Esophagus squamous epithelium (tissue), 5 donors: ENCODE measurements around the gene AAMDC. TPM values are rescaled to one million over a fixed set of nuclear protein-coding genes. Genes with fewer than 3 reads are reported as not detected.

ENCODE experiments used
- DNase-seq: peaks from one replicate; lab custom pipeline; 2025; lab: John Stamatoyannopoulos, UW
- H3K27ac ChIP-seq, 4 donors: fragments of 200-600 bp; sonication (generic); one replicate each; pipeline ENCODE4 v1.5.1; 2016 to 2019; ENCODE audit warnings: mild to moderate bottlenecking in 1 of 4
- H3K27me3 ChIP-seq, 4 donors: fragments of 200-600 bp; sonication (generic); 1 replicate in 3 of 4; 2 replicates in 1 of 4; pipeline versions ENCODE4 v1.5.1 to v1.6.0; 2017 to 2021; ENCODE audit warnings: antibody characterized with exemption in 1 of 4
- H3K36me3 ChIP-seq, 3 donors: fragments of 200-600 bp; sonication (generic); one replicate each; pipeline ENCODE4 v1.5.1; 2016 to 2019
- H3K4me1 ChIP-seq, 3 donors: fragments of 200-600 bp; sonication (generic); one replicate each; pipeline ENCODE4 v1.5.1; 2017 to 2019
- H3K4me3 ChIP-seq, 4 donors: fragments of 200-600 bp; sonication (generic); 1 replicate in 3 of 4; 2 replicates in 1 of 4; pipeline ENCODE4 v1.5.1; 2016 to 2019; ENCODE audit warnings: mild to moderate bottlenecking in 2 of 4, moderate library complexity in 1 of 4
- H3K9me3 ChIP-seq, 3 donors: fragments of 200-600 bp; sonication (generic); one replicate each; pipeline ENCODE4 v1.5.1; 2016 to 2019
- CTCF ChIP-seq, 6 experiments: fragments of 450-650 bp in 4 of 6; fragments of 200-600 bp in 2 of 6; sonication (generic) in 2 of 6; IDR thresholded peaks; one replicate each; pipeline ENCODE4 v1.5.1; 2016 to 2019; ENCODE audit warnings: antibody characterized with exemption in 6 of 6, mild to moderate bottlenecking in 4 of 6, moderate library complexity in 4 of 6
- POLR2A ChIP-seq, 4 donors: fragments of 450-650 bp; IDR thresholded peaks; one replicate each; pipeline ENCODE4 v1.6.1; 2017; ENCODE audit warnings: antibody characterized with exemption in 4 of 4, mild to moderate bottlenecking in 4 of 4, moderate library complexity in 3 of 4
- WGBS, 2 donors: methylation state at CpG; one replicate each; pipeline ENCODE4 v1.1.5; 2018; 5-methylcytosine and 5-hydroxymethylcytosine counted together
- intact Hi-C: fragments of 100-400 bp; cut with DNase I; formaldehyde crosslinking; loops from one replicate; pipeline ENCODE4 v1.15.0; 2022
- total RNA-seq, 4 donors: library from RNA; depleted of rRNA; stranded (reverse); fragments of >200 nt; gene quantifications; one replicate each; pipeline ENCODE4 v1.1.0, GENCODE V29; 2016
- donor health status: DM: yes; HTN: yes; CAD: no.

The AAMDC gene
- 10 to 100 TPM in 1 of 4 donors, 1 to 10 TPM in 2, under 1 TPM in 1; 0.83 to 15.4 (median 2.2) TPM for total RNA-seq

- peak in 3 of 4 donors; percentile 35 to 65 (median 39) for TF ChIP-seq POLR2A (IDR thresholded peaks at IDR 0.05)
- peak; percentile 51 to 79 (median 66) for TF ChIP-seq CTCF (IDR thresholded peaks at IDR 0.05)
- peak; percentile 95 for DNase-seq
- H3K4me3 ChIP-seq = peak within 1 kb of the TSS; percentile 70 to 98 (median 92)
- no peaks in the 10 kb centered on the region for H3K27me3 ChIP-seq
- H3K36me3 ChIP-seq = no peaks in the 10 kb centered on the region
- H3K4me1 ChIP-seq = peaks cover 4 to 52% (median 18%) of the 10 kb centered on the region in 3 donors
- peak within 1 kb of the TSS; percentile 94 to 97 (median 96) for H3K27ac ChIP-seq
- intact Hi-C loops = loop anchor here (5.0 kb wide), 1 partner anchor 172 kb away; the partner anchor contains the start of gene INTS4
- no peaks in the 10 kb centered on the region for H3K9me3 ChIP-seq
- 0% methylated on average over 11 to 21 of the region's 64 CpGs for WGBS, 2 donors
Measured at GRCh38 chr11:77820565-77821348, at the start of gene AAMDC, which contains the start of gene RSF1. Gene AAMDC (plus strand): TSS chr11:77821144. CDS start chr11:77842497, 21,353 bp downstream. Gene RSF1 (minus strand): TSS chr11:77820722. CDS start chr11:77820714, 8 bp downstream.

- Histone ChIP-seq H3K4me1 (peaks cover 0 to 10% (median 0%) of the 10 kb centered on the region in 3 donors), H3K27me3 (no peaks in the 10 kb centered on the region), H3K4me3 (no peak overlapping the region), H3K9me3 (no peaks in the 10 kb centered on the region), H3K36me3 (no peaks in the 10 kb centered on the region), H3K27ac (no peak overlapping the region)
- intact Hi-C loops = no loop called here
- WGBS, 2 donors = 56 to 60% methylated on average over 2 of the region's 2 CpGs
- DNase-seq = no peak
- no peak for TF ChIP-seq CTCF (IDR thresholded peaks at IDR 0.05)
- no peak for TF ChIP-seq POLR2A (IDR thresholded peaks at IDR 0.05)
Measured at GRCh38 chr11:77775936-77776335, 45.0 kb upstream of the AAMDC start.

DNA sequence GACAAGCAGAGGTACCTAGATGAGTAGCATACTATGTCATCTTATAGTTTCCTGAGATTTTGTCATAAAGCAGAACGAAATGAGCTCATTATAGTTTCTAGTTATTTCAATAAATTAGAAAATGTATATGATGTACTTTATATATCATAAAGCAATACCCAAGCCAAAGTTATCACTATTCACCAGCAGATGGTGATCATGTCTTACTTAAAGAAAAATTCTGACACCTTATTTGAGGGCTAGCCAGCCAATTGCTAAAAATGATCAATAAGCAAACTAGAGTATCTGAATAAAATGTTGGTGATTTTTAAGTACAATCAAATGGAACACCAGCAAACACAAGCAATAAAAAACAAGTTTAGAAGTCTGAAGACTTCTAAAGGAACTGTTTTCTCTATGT is 44.5 kb upstream of the AAMDC start:
- H3K4me3 ChIP-seq = no peak overlapping the region
- no peaks in the 10 kb centered on the region for H3K9me3 ChIP-seq
- H3K27ac ChIP-seq = no peak overlapping the region
- H3K4me1 ChIP-seq = peaks cover 0 to 5% (median 0%) of the 10 kb centered on the region in 3 donors
- TF ChIP-seq CTCF (IDR thresholded peaks at IDR 0.05) = peak in 4 of 6 experiments; percentile 24 to 54 (median 35)
- no peak for TF ChIP-seq POLR2A (IDR thresholded peaks at IDR 0.05)
- intact Hi-C loops = no loop called here
- no peaks in the 10 kb centered on the region for H3K27me3 ChIP-seq
- DNase-seq = no peak
- H3K36me3 ChIP-seq = no peaks in the 10 kb centered on the region
- 40 to 46% methylated on average over 1 of the region's 1 CpG for WGBS, 2 donors

DNA sequence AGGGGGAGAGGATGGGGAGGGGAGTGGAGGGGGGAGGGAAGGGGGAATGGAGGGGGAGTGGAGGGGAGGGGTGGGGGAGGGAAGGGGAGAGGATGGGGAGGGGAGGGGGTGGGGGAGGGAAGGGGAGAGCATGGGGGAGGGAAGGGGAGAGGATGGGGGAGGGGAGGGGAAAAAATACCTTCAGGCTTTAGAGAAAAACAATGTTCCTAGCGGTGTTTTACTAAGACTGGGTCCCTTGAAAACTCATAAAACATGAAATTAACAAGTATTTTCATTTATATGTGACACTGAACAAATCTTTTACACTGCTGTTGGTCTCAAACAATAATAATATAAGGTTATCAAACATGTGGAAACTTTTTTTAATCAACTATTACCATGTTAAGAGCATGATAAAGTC is 42.8 kb upstream of the AAMDC start:
- DNase-seq = no peak
- H3K27me3 ChIP-seq = no peaks in the 10 kb centered on the region
- H3K9me3 ChIP-seq = no peaks in the 10 kb centered on the region
- no peak overlapping the region for H3K4me3 ChIP-seq
- TF ChIP-seq CTCF (IDR thresholded peaks at IDR 0.05) = no peak
- H3K36me3 ChIP-seq = no peaks in the 10 kb centered on the region
- no peak overlapping the region for H3K27ac ChIP-seq
- H3K4me1 ChIP-seq = no peaks in the 10 kb centered on the region
- intact Hi-C loops = no loop called here
- WGBS, 2 donors = 78 to 83% methylated on average over 1 of the region's 1 CpG

DNA sequence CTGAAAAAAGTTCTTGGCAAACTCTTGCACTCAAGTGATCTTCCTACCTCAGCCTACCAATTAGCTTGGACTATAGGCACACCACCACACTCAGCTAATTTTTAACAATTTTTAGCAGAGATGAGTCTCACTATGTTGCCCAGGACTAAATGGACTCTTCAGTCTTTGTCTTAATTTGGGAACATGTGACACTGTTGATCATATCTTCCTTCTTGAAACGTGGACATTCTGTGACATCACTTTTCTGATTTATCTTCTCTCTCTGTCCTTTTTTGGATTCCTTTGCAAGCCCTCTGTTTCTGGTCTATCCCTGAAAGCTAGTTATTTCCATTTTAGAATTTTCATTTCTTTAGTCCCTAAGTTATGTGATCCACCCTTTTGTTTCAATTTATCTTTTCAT is 42.4 kb upstream of the AAMDC start:
- TF ChIP-seq CTCF (IDR thresholded peaks at IDR 0.05) (no peak), POLR2A (IDR thresholded peaks at IDR 0.05) (no peak)
- no peaks in the 10 kb centered on the region for H3K9me3 ChIP-seq
- no peak overlapping the region for H3K4me3 ChIP-seq
- intact Hi-C loops = no loop called here
- no peaks in the 10 kb centered on the region for H3K4me1 ChIP-seq
- H3K27ac ChIP-seq = no peak overlapping the region
- DNase-seq = no peak
- no peaks in the 10 kb centered on the region for H3K27me3 ChIP-seq
- 13 to 41% methylated on average over 1 of the region's 1 CpG for WGBS, 2 donors
- H3K36me3 ChIP-seq = no peaks in the 10 kb centered on the region
